ENCODE results near the gene GALNT4. TPM values are rescaled to one million over a fixed set of nuclear protein-coding genes. Genes with fewer than 3 reads are reported as not detected.

GALNT4 gene
- polyA plus RNA-seq, 1 donor (not counting 4 experiments of a cell fraction or from before 2014, with no cell fraction given) = 3.4 TPM

- Histone ChIP-seq H3K4me1 (ENCODE audit: control insufficient read depth, extremely low read depth, insufficient read depth, low read length) (no peaks in the 10 kb centered on the region), H3K9me3 (ENCODE audit: control insufficient read depth, low read depth, low read length) (no peaks in the 10 kb centered on the region), H3K4me2 (ENCODE audit: control insufficient read depth, extremely low read depth, insufficient read depth, low read depth, low read length) (no peak overlapping the region), H3K79me2 (ENCODE audit: control insufficient read depth, insufficient read depth, low read length) (no peaks in the 10 kb centered on the region), H3K36me3 (ENCODE audit: control insufficient read depth in 2 of 2, extremely low read depth in 1 of 2, insufficient read depth in 2 of 2, low read length in 2 of 2) (no peaks in the 10 kb centered on the region), H4K20me1 (ENCODE audit: control insufficient read depth, extremely low read depth, insufficient read depth, low read length) (no peaks in the 10 kb centered on the region), H3K27ac (ENCODE audit: control insufficient read depth, insufficient read depth, low read length) (no peak overlapping the region), H3K27me3 (ENCODE audit: control insufficient read depth, extremely low read depth, insufficient read depth, low read length) (no peaks in the 10 kb centered on the region), H3K9ac (ENCODE audit: control insufficient read depth, extremely low read depth, insufficient read depth, low read length) (no peak overlapping the region), H3K4me3 (ENCODE audit: control insufficient read depth in 2 of 3, extremely low read depth in 1 of 3, insufficient read depth in 2 of 3, low read depth in 1 of 3, low read length in 3 of 3) (no peak overlapping the region), H3K9me1 (ENCODE audit: control insufficient read depth, extremely low read depth, insufficient read depth, low read length) (no peaks in the 10 kb centered on the region), H2AFZ (ENCODE audit: control insufficient read depth, low read length) (no peak overlapping the region)
- DNase-seq (ENCODE audit: low read depth, low spot score) (no peak), FAIRE-seq (no peak)
- dilution Hi-C loops (cut with MboI; ENCODE audit: extremely low pct_ligation_motif_present, low sequenced_read_pairs) = no loop called here
- TF ChIP-seq, protein P1, sequence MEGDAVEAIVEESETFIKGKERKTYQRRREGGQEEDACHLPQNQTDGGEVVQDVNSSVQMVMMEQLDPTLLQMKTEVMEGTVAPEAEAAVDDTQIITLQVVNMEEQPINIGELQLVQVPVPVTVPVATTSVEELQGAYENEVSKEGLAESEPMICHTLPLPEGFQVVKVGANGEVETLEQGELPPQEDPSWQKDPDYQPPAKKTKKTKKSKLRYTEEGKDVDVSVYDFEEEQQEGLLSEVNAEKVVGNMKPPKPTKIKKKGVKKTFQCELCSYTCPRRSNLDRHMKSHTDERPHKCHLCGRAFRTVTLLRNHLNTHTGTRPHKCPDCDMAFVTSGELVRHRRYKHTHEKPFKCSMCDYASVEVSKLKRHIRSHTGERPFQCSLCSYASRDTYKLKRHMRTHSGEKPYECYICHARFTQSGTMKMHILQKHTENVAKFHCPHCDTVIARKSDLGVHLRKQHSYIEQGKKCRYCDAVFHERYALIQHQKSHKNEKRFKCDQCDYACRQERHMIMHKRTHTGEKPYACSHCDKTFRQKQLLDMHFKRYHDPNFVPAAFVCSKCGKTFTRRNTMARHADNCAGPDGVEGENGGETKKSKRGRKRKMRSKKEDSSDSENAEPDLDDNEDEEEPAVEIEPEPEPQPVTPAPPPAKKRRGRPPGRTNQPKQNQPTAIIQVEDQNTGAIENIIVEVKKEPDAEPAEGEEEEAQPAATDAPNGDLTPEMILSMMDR (optimal IDR thresholded peaks at IDR 0.05 in 1 of 3, IDR thresholded peaks at IDR 0.05 in 1 of 3, conservative IDR thresholded peaks at IDR 0.05 in 1 of 3; ENCODE audit: extremely low read depth in 1 of 3, insufficient read depth in 2 of 3, low read length in 3 of 3) = no peak
- no peak for TF ChIP-seq EZH2 (IDR thresholded peaks at IDR 0.05; ENCODE audit: low read length)
Observed at GRCh38 chr12:89504560-89505346, 19.8 kb downstream of the GALNT4 start.

DNA sequence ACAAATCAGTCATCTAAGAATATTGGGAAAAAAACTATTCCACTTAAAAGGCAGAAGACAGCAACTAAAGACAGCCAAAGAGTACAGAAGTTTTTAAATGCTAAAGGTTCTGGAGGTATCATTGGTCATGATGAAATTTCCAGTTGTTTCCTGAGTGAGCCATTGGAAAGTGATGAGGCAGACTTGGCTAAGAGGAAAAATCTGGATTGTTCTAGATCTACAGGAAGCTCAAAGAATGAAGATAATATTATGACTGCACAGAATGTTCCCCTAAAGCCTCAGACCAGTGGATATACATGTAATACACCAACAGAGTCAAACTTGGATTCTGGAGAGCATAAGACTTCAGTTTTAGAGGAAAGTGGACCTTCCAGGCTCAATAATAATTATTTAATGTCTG is 22.8 kb downstream of the GALNT4 start:
- Histone ChIP-seq H3K27ac (ENCODE audit: control insufficient read depth, insufficient read depth, low read length) (no peak overlapping the region), H3K9me1 (ENCODE audit: control insufficient read depth, extremely low read depth, insufficient read depth, low read length) (no peaks in the 10 kb centered on the region), H3K9me3 (ENCODE audit: control insufficient read depth, low read depth, low read length) (no peaks in the 10 kb centered on the region), H3K4me1 (ENCODE audit: control insufficient read depth, extremely low read depth, insufficient read depth, low read length) (no peaks in the 10 kb centered on the region), H3K79me2 (ENCODE audit: control insufficient read depth, insufficient read depth, low read length) (no peaks in the 10 kb centered on the region), H3K4me3 (ENCODE audit: control insufficient read depth in 2 of 3, extremely low read depth in 1 of 3, insufficient read depth in 2 of 3, low read depth in 1 of 3, low read length in 3 of 3) (no peak overlapping the region), H3K9ac (ENCODE audit: control insufficient read depth, extremely low read depth, insufficient read depth, low read length) (no peak overlapping the region), H3K36me3 (ENCODE audit: control insufficient read depth in 2 of 2, extremely low read depth in 1 of 2, insufficient read depth in 2 of 2, low read length in 2 of 2) (no peaks in the 10 kb centered on the region), H2AFZ (ENCODE audit: control insufficient read depth, low read length) (no peak overlapping the region), H3K4me2 (ENCODE audit: control insufficient read depth, extremely low read depth, insufficient read depth, low read depth, low read length) (no peak overlapping the region), H4K20me1 (ENCODE audit: control insufficient read depth, extremely low read depth, insufficient read depth, low read length) (no peaks in the 10 kb centered on the region), H3K27me3 (ENCODE audit: control insufficient read depth, extremely low read depth, insufficient read depth, low read length) (no peaks in the 10 kb centered on the region)
- TF ChIP-seq, protein P1 (optimal IDR thresholded peaks at IDR 0.05 in 1 of 3, IDR thresholded peaks at IDR 0.05 in 1 of 3, conservative IDR thresholded peaks at IDR 0.05 in 1 of 3; ENCODE audit: extremely low read depth in 1 of 3, insufficient read depth in 2 of 3, low read length in 3 of 3) = no peak
- no peak for TF ChIP-seq EZH2 (IDR thresholded peaks at IDR 0.05; ENCODE audit: low read length)
- dilution Hi-C loops (cut with MboI; ENCODE audit: extremely low pct_ligation_motif_present, low sequenced_read_pairs) = no loop called here
- FAIRE-seq (no peak), DNase-seq (ENCODE audit: low read depth, low spot score) (no peak)
